Amygdala (tissue), 56 donors: Measurements from ENCODE around the gene ZFP36L1.

Experiments used
- DNase-seq, 56 donors: peaks; one replicate each; lab custom pipeline; 2025; lab: John Stamatoyannopoulos, UW

Gene ZFP36L1

DNA sequence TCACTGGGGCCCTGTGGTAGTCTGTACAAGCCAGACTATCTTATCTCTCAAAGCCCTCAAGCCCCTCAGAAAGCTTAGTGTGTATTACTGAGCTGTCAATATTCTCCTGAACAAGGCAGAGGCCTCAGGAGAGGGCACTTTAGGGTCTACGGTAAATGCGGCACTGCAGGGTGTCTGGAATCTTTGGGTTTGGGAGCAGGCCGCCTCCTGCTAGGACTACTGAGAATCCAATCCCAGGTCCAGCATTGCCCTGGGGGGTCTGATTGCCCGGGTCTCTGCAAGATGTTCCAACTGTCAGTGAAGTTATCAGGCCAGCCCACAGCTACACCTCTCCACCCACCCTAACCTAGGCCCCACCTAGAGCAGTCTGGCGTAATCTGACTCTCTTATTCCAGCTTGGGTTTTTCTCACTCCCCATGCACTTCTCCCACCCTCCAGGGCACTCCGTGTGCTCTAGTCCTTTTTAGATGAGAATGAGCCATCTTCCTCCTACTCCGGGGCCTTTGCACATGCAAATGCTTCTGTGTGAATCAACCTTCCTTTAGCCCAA, 4.3 kb upstream of the ZFP36L1 start:
- DNase-seq, result no peak

DNA sequence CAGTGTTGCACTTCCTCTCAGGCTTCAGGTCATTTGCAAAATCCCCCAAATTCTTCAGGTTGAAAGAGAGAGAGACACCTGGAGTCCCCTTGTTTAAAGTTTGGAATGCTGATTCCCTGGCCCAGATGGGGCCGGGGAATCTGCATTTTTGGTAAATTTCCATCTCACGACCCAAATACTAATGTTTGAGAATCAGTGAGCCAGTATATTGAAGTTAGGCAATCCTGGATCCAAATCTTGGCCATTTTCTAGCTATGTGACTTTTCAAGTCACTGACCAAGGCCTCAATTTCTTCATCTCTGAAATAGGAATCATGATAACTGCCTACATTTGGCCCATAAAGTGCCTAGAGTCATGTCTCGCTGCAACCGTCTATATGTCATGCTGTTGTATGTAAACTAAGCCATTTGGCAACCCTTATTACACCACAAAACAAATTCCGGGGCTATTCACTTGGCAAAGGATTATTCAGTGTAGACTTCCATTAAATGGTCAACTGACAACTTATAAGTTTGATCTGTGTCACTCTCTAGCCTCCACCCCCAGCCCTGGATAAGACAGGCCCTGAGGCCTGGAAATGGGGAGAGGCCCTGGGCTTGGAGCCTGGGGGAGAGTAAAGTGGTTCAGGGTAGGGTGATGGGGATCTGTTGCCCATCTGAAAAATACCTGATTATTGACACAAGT, 3.7 kb upstream of the ZFP36L1 start:
- no peak for DNase-seq

DNA sequence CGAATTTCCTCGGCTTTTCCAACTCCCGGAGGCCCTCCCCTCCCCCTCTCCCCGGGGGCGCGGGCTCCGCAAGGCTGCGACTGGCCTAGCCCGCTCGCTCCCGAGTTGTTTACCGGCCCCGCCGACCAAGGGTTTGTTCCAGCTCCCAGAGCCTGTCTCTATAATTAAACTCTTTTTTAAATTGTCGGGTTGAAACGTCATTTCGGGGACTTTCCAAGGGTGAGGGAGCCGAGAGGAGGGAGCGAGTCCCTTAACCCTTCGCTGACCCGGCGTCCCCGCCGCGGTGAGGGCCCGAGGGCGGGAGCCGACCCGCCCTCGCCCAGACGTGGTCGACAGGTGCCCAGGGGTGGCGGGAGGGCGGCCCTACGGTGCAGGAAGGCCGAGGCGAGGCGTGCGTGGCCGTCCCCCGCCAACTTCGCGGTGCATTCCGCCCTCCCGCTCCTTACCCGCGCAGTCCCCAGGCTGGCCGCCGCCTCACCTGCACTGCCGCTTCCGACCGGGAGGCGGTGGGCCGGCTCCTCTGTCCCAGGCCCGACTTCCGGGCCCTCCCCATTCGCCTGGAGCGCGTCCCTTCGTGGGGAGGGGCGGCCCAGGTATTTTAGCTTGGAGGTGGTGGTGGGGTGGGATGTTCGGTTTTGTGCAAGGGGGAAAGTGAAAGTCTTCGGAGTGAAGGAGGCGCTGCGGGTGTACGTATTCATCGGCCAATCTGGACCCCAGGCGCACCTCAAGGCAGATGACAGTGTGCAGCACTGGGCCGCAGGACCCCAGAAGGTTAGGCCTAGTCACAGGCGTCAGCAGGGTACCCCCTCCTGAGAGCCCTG, 2.9 kb upstream of the ZFP36L1 start:
- peak in 32 of 56 donors; percentile 30 to 75 (median 54) for DNase-seq

DNA sequence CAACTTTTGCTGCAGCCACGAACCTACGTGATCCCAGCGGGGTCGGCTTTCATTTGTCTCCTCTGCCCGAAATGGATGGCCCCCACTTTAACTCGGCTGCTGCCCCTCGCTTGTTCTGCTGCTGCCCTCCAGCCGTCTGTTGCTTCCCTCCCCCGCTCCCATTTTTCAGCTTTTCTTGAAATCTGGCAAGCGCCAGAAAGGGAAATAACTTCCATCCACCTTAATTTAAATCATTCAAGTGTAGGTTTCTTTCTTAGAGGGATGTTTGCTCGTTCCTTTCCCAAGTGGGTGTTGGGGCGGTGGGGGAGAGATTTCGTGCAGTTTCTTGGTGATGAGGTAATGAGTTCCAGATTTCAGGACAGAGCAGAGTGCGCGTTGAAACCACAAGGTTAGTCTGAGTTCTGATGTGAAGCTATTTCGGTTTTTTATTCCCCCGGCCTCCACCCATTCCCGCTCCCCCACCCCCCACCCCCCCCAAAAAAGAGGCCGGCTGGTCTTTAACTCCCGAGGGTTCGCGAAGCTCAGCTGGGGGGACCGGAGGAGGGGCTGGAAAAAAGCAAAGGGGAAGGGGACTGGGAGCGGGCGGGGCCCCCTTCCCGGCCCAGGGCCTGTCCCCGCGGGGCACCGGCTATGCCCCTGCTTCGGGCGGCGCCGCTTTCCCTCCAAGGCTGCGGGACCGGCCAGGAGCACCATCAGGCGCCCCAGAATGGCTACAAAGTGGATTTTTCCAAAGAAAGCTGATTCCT, 2.2 kb upstream of the ZFP36L1 start:
- DNase-seq, result peak in 4 of 56 donors; percentile 45 to 66 (median 56)

DNA sequence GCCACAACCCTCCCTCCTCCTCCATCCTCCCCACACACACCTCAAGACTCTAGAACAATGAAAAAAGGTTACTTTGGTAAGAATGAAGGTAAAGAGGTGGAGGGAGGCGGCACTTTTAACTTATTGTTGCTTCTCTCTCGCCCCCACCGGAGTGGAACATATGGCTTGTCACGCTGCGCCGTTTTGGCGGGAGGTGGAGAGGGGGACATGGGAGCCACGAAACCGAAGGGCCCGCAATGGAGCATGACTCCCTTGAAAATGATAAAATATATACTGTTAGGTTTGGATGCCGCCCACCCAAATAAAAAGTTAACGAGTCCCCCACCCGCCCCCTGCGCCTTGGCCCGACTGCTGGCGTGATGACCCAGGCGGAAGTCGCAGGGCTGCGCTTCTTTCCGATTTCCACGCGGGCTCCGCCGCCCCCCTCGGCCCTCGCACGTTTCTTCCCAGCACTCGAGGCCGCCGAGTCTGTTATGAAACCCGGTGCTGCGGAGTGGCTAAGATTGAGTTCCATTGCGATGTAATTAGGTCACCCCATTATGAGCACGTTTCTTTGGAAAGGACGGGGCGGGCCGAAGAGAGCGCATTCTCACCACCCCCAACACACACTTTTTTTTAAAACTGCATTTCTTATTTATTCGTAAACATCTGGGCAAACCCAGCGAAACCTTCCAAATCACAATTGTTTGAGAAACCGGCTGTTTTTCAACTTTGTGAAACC, 1.4 kb upstream of the ZFP36L1 start:
- peak in 23 of 56 donors; percentile 19 to 61 (median 40) for DNase-seq

DNA sequence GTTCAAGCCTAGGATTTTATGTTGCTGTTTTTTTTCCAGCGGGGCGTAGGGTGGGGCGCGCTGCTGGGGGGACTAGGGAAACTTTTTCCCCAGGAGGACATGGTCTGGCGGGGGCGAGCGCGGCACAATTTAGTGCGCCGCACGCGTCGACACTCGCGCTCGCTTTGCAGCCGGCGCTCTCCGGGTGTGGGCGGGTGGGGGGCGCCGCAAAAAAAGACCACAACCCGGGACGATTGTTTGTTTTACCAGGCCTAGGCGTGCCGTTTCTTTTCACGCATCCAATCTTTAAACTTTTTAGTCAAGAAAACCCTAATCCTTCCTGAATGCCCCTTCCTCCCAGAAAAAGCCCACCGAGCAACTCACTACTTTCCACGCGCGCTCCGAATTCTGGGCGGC, 865 bp upstream of the ZFP36L1 start:
- no peak for DNase-seq

DNA sequence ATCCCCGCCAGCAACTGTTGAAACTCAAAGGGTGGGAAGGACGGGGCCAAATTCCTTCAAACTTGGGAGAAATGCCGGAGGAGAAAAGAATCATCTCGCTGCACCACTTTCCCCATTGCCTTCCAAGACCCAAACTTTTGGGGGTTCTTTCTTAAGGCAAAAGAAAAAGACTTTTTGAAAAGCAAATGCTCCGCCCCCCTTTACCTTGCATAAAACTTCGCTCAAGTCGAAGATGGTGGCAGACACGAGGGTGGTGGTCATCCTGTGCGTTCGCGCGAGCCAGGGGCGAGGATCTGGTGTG, 239 bp downstream of the ZFP36L1 start:
- no peak for DNase-seq

DNA sequence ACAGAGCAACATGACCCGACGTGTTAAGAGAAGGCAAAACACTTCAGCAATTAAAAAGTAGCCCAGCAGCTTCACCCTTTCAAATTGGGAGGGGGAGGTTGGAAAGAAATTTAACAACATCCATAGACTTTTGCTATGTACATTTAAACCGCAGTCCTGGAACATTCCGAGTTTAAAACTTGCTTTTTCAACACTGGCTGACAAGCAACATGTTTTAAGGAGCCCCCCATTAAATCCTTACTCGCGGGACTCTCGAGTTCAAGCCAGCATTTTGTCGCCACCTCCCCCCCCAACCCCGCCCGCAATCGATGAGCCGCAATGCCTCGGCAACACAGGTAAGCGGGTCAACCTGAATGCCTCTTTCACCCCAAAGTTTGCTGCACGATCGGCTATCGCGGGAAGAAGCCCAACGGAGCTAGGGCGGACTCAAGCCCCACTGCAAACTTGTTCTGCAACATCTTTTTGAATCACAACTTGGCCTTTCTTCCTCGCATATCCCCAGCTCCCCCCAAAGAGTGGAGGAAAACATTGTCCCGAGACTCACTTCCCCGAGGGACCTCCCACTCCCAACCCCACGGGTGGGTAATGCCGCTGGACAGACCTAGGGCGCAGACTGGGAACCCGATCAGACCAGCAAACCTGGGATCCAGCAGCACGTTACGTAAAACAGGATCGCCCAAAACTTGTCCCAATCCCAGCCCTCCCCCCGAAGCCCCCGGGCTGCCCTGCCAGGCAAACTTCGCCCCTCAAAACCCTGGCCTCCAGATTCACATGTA, 777 bp downstream of the ZFP36L1 start:
- DNase-seq, result peak in 1 of 56 donors; percentile 22

DNA sequence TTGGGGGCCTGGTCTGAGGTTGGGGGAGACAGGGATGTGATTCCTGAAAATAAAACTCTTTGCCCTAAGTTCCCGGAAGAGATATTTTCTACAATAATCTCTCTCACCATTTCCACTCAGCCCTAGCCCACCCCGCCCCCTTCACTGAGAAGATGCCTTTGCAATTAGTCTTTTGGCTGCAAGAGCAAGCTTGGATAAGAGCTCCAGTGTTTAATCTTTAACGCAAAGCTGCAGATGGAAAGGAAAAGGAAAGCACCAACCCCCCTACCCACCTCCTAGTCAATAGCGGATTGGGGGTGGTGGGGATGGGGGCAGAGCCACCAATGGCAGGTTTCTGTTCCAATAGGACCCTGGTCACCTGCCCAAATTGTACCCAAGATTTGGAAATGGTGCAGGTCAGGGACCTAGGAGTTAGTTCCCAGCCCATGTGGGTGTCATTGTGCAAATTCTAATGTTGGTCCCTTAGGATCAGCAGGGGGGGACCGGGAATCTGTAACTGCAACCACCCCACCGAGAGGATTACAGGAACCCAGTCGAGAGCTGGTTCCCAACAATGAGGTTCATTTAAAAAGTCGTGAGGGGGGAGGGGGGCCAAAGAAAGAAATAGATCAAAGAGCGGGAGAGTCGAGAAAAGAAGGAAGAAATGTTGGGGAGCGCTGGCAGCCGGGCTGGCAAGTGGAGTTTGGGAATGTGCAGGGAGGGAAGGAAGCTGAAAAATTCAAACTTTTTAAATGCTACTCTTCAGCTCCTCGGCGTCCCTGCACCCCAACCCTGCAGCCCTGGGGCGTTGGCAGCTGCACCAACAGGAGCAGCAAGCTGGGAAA, 1.6 kb downstream of the ZFP36L1 start:
- no peak for DNase-seq

DNA sequence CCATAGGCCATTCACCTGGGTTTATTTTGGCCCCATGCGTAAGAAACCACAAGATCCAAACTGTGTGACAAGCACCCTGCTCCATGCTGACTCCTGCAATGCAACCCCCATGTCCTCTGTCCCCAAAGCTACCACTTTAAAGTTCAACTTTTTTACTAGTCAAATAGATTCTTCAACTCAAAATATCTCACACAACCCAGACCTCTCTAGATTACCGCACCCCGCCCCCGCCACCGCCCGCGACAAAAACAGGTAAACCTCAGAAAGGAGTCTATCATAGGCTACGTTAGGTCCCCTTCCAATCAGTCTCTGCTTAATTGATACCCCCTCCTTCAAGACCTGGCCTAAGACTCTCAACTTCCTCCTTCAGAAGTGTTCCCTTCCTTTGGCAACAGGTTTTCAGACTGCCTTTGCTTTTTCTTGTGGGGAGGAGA, 2.2 kb downstream of the ZFP36L1 start:
- DNase-seq, result no peak

DNA sequence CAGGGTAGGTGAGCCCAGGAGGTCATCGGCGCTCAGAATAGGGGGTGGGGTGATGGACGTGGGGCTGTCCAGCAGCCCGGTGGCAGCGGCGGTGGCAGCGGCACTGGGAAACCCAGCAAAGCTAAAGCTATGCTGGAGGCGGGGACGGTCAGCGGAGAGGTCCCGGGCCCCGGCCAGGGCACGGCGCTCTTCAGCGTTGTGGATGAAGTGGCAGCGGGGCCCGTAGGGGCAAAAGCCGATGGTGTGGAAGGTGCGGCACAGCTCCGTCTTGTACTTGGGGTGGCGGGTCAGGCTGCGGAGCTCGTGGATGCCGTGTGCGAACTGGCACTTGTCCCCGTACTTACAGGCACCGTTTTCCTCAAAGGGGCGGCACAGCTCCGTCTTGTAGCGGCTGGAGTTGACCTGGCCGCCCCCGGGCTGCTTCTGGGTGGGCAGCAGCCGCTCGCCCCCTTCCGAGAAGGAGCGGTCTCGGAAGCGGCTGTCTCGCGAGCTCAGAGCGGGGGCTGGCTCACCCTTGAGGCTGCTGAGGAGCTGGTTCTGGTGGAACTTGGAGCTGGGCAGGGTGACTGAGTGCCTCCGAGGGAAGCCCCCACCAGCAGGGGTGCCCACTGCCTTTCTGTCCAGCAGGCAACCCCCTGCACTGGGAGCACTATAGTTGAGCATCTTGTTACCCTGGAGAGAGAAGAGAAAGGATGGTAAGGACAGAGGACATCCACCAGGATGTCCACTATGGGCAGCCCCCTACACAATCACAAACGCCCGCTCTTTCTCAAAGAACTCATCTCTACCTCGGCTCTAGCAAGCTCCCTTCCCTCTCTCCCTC, 2.8 kb downstream of the ZFP36L1 start:
- DNase-seq, result peak in 17 of 56 donors; percentile 33 to 75 (median 64)

DNA sequence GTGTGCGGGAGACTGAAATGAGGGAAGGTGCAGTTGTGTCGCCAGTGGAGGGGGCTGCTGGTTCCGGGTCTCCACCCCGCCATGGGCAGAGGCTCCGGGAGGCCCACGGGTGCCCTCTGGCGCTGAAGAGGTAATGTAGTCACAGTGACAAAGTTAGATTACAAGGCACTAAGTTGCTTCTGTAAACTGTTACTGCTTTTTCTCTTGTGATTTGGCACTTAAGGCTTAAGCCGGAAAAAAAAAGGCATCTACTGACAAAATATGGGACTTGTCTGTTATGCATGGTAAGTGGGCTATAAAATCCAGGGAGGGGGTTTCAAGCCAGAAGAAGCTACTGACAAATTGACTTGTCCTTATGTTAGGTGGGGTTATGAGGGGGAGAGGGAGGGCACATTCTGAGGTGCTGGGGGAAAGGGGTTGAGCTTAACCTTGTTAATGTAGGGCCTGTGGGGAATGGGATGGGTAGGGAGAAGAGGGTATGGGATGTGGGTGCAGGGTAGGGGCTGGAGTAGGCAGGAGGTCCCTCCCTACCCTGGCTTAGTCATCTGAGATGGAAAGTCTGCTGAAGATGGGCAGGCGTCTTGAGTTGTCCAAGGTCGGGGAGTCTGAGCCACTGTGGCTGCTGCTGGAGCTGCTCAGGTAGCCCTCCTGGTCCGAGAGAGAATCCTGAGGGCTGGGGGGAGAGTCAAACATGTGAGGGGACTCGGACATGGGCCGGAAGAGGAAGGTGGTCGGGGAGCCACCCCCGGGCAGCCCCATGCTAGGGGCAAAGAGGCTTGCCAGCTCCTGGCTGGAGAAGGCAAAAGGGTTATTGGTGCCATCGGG, 3.7 kb downstream of the ZFP36L1 start:
- DNase-seq, result peak in 50 of 56 donors; percentile 21 to 82 (median 60)

DNA sequence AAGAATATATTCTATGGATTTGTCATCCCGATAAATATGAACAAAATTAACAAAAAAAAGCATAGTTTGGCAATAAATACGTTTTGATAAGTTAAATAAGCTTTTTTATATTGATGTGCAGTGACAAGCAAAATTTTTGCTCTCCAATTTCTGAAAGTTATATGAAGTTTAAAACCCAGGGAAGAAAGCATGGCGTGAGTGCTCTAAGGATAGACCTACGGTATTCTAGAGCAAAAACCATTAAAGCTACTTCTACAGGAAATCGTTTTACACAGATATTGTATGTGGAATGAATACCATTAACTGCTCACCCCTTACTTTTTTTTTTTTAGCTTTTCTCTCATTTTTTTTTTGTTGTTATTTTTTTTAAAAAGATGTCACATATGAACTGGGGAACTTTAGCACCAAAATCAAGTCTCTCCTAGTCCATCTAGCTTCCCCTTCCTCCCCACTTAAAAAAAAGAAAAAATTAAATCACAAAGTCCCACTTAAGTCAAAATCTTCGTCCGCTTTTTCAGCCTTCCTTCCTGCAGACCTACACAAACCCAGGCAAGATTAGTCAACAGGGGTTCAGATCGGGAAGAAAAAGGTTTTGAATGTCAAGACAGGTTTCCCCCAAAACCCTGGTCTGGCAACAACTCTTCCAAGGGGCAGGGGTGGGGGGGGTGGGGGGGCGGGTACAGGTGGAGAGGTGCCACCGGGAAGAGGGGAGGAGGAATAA, 4.4 kb downstream of the ZFP36L1 start:
- no peak for DNase-seq

DNA sequence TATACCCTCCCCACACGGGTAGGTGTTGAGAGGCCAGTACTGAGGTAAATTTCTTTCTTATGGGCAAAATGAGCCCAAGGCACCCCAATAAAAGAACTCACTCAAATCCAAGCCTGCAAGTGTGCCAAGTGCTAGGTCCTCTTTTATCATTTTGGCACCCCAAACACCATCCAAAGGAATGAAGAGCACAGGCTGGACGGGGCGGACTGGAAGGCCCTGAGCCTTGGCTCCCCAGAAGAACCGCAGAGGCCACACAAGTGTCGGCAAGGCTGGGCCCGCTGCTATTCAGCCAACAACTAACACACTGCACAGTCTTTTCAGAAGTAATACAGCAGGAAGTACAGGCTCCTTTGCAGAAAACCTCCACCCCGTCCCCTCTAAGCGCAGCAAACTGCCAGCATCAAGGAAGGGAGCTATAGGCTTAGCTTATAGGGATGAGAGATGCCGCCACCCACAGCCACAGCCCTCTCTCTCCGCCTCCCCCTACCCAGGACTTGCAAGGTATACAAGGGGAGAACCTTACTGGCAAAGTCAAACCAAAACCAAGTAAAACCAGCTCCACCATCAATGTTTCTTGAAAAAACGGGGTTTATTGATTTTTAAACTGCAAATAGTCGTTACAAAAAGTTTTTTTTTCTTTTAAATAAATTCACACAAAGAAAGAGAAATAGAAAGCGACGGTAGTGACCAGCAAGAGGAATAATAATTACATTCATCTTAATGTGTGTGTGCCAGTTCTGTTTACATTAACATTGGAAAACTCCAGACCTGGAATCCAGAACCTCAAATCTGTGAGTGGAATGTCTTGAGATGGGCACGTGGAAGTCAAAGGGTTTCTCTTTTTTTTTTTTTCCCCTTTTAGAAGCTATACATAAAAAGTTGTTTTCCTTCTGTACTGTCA, 5.5 kb downstream of the ZFP36L1 start:
- peak in 4 of 56 donors; percentile 34 to 49 (median 40) for DNase-seq

DNA sequence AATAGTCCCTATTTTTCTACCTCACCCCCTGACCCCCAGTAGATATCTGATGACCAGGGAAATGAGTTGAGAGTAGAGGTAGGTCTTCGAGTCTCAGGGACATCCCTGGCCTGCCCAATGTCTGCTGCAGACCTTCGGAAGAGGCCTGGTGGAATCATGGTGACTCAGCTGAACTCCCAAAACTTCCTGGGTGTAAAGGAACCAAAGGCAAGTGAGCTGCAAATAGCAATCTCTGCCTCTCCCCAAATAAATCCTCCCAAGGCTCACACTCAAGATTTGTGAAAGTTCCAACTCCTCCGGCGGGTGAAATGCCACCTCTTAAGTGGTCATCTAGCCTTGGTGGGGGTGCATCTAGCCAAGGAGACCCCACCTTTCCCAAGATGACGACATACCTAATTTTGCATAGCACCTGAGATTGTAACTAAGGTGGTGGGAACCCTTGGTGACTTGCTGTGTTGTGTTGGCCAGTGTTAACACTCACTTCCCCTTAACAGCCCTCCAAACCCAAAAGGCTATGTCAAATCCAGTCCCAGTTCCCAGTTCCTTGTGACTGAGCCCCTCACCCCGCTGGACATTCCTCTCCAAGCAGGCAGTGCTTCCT, 6.3 kb downstream of the ZFP36L1 start:
- peak in 3 of 56 donors; percentile 18 to 46 (median 20) for DNase-seq
